Measurements from ENCODE around the gene CREB5.

- TF ChIP-seq CTCF (IDR thresholded peaks at IDR 0.05 in 4 of 5, conservative IDR thresholded peaks at IDR 0.05 in 1 of 5) = no peak
- TF ChIP-seq POLR2A (IDR thresholded peaks at IDR 0.05) = no peak
These were observed 391.8 kb downstream of the CREB5 start for GRCh38 chr7:28804157-28804556.

Data from gastrocnemius medialis (tissue), 4 donors.